Measurements from ENCODE around the gene PDLIM3. TPM values are rescaled to one million over a fixed set of nuclear protein-coding genes. Genes with fewer than 3 reads are reported as not detected.
A peak's percentile ranks its signal among the peaks of the same experiment; 100 is the strongest.

PDLIM3 gene
- total and polyA plus RNA-seq, 2 of the 13 experiments (the other 11 are each of a cell fraction or from before 2014, with no cell fraction given), result 5.9 to 14.0 TPM

DNA sequence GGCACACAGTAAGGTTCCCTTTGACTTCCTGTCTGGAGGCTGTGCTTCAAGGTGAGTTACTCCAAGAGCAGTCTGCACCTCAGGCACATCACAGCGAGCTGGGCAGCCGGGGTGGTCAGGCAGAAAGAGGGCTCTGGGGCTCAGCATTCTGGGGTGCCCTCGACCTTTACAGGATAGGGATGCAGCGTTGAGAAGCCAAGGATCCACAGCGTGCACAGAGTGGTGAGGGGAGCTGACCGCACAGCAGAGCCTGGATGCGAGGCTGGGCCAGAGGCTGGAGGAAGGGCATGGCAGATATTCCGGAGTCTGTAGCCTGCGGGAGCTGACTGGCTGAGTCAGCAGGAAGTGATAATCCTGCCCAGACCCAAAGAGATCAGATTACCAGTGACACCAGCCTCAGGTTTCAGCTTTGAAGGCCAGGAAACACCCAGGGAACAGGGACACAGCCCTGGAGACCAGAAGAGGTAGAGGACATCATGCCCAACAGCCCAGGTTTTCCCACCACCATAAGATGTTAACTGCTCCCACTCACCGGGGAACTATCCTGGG, 38.4 kb upstream of the PDLIM3 start:
- 85% methylated on average over 8 of the region's 10 CpGs for WGBS (ENCODE audit: low lambda C conversion rate)
- H2AFZ ChIP-seq (ENCODE audit: low read length), result no peak overlapping the region
- DNase-seq (ENCODE audit: low spot score) (peak; percentile 58), ATAC-seq (peak; percentile 93), FAIRE-seq (no peak)
- no peaks in the 10 kb centered on the region for H3K79me2 ChIP-seq (ENCODE audit: insufficient read depth, low read length)
- POLR2A ChIA-PET, result interaction anchor here (0.9 kb wide), 1 partner anchor 14 kb away, joined by 3 read pairs; no protein-coding TSS in a partner anchor
- in situ Hi-C loops (cut with HindIII; ENCODE audit: extremely low pct_ligation_motif_present, low pct_unique_long_range_greater_than_20kb) (no loop called here), intact Hi-C loops (cut with micrococcal nuclease; ENCODE audit: unreplicated experiment) (no loop called here)
- H4K20me1 ChIP-seq (ENCODE audit: insufficient read depth, low read length), result no peaks in the 10 kb centered on the region
- no peaks in the 10 kb centered on the region for H3K36me3 ChIP-seq (replicated peaks in 1 of 2; ENCODE audit: control insufficient read depth in 1 of 2, insufficient read depth in 2 of 2, low read length in 2 of 2)
- H3K4me2 ChIP-seq (ENCODE audit: low read depth, low read length), result peak overlapping the region; percentile 21
- H3K9me3 ChIP-seq (ENCODE audit: low read length), result no peaks in the 10 kb centered on the region
- no peak overlapping the region; a peak in 1 of 6 replicates for H3K4me3 ChIP-seq (replicated peaks in 1 of 3; ENCODE audit: insufficient read depth in 1 of 3, low read depth in 2 of 3, low read length in 3 of 3)
- peaks cover 2 to 12% of the 10 kb centered on the region in 2 experiments; a peak in 3 of 5 replicates for H3K27me3 ChIP-seq (ENCODE audit: control insufficient read depth in 1 of 2, insufficient read depth in 2 of 2, low read length in 2 of 2)
- BruUV-seq (replicated peaks), result no TSS peak
- H3K9ac ChIP-seq (ENCODE audit: insufficient read depth, low read depth, low read length), result no peak overlapping the region
- H3K27ac ChIP-seq (ENCODE audit: extremely low read length, insufficient read depth, low read length), result no peak overlapping the region
- CTCF ChIA-PET (ENCODE audit: low intra/inter-chr PET ratio, low total read pairs), result no interaction called here
- H3K4me1 ChIP-seq (ENCODE audit: insufficient read depth, low read length), result peaks cover 19% of the 10 kb centered on the region
- TF ChIP-seq ISX (CRISPR knock-in tag; conservative IDR thresholded peaks at IDR 0.05) (no peak), ZNF768 (CRISPR knock-in tag; IDR thresholded peaks at IDR 0.05) (peak; percentile 87; the same call in 1 of the 2 replicates), NR2F6 (IDR thresholded peaks at IDR 0.05) (no peak), NR2F6 (CRISPR knock-in tag; IDR thresholded peaks at IDR 0.05) (0 out of 2 replicates have a peak, but pooled peaks have one; percentile 28), ZSCAN21 (CRISPR knock-in tag; IDR thresholded peaks at IDR 0.05; ENCODE audit: borderline replicate concordance) (no peak), MED1 (CRISPR knock-in tag; IDR thresholded peaks at IDR 0.05) (peak; percentile 51), TEAD2 (CRISPR knock-in tag; IDR thresholded peaks at IDR 0.05) (no peak), ZBTB38 (CRISPR knock-in tag; IDR thresholded peaks at IDR 0.05) (peak; percentile 77), SALL1 (CRISPR knock-in tag; IDR thresholded peaks at IDR 0.05) (no peak), GATAD2A (CRISPR knock-in tag; IDR thresholded peaks at IDR 0.05) (peak; percentile 21; the same call in 1 of the 2 replicates), FOSL2 (CRISPR knock-in tag; IDR thresholded peaks at IDR 0.05) (peak; percentile 73), ZNF34 (CRISPR knock-in tag; IDR thresholded peaks at IDR 0.05; ENCODE audit: borderline replicate concordance) (no peak), ZMYM3 (CRISPR knock-in tag; IDR thresholded peaks at IDR 0.05) (0 out of 2 replicates have a peak, but pooled peaks have one; percentile 27), SIX1 (CRISPR knock-in tag; IDR thresholded peaks at IDR 0.05; ENCODE audit: borderline replicate concordance) (peak; percentile 96; the same call in 1 of the 2 replicates), SAP130 (CRISPR knock-in tag; IDR thresholded peaks at IDR 0.05; ENCODE audit: low read depth) (peak; percentile 41), ZBTB21 (CRISPR knock-in tag; IDR thresholded peaks at IDR 0.05) (no peak), ZFX (CRISPR knock-in tag; IDR thresholded peaks at IDR 0.05; ENCODE audit: low read depth) (peak; percentile 15; the same call in 1 of the 2 replicates)
- TF ChIP-seq, protein P1, sequence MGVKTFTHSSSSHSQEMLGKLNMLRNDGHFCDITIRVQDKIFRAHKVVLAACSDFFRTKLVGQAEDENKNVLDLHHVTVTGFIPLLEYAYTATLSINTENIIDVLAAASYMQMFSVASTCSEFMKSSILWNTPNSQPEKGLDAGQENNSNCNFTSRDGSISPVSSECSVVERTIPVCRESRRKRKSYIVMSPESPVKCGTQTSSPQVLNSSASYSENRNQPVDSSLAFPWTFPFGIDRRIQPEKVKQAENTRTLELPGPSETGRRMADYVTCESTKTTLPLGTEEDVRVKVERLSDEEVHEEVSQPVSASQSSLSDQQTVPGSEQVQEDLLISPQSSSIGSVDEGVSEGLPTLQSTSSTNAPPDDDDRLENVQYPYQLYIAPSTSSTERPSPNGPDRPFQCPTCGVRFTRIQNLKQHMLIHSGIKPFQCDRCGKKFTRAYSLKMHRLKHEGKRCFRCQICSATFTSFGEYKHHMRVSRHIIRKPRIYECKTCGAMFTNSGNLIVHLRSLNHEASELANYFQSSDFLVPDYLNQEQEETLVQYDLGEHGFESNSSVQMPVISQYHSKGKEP (CRISPR knock-in tag; IDR thresholded peaks at IDR 0.05), result no peak
- TF ChIP-seq, protein P2, sequence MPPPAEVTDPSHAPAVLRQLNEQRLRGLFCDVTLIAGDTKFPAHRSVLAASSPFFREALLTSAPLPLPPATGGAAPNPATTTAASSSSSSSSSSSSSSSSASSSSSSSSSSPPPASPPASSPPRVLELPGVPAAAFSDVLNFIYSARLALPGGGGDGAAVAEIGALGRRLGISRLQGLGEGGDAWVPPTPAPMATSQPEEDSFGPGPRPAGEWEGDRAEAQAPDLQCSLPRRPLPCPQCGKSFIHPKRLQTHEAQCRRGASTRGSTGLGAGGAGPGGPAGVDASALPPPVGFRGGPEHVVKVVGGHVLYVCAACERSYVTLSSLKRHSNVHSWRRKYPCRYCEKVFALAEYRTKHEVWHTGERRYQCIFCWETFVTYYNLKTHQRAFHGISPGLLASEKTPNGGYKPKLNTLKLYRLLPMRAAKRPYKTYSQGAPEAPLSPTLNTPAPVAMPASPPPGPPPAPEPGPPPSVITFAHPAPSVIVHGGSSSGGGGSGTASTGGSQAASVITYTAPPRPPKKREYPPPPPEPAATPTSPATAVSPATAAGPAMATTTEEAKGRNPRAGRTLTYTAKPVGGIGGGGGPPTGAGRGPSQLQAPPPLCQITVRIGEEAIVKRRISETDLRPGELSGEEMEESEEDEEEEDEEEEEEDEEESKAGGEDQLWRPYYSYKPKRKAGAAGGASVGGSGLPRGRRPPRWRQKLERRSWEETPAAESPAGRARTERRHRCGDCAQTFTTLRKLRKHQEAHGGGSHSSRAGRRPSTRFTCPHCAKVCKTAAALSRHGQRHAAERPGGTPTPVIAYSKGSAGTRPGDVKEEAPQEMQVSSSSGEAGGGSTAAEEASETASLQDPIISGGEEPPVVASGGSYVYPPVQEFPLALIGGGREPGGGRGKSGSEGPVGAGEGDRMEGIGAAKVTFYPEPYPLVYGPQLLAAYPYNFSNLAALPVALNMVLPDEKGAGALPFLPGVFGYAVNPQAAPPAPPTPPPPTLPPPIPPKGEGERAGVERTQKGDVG (CRISPR knock-in tag; IDR thresholded peaks at IDR 0.05; ENCODE audit: borderline replicate concordance), result 0 out of 2 replicates have a peak, but pooled peaks have one; percentile 46
- TF ChIP-seq, protein P3, sequence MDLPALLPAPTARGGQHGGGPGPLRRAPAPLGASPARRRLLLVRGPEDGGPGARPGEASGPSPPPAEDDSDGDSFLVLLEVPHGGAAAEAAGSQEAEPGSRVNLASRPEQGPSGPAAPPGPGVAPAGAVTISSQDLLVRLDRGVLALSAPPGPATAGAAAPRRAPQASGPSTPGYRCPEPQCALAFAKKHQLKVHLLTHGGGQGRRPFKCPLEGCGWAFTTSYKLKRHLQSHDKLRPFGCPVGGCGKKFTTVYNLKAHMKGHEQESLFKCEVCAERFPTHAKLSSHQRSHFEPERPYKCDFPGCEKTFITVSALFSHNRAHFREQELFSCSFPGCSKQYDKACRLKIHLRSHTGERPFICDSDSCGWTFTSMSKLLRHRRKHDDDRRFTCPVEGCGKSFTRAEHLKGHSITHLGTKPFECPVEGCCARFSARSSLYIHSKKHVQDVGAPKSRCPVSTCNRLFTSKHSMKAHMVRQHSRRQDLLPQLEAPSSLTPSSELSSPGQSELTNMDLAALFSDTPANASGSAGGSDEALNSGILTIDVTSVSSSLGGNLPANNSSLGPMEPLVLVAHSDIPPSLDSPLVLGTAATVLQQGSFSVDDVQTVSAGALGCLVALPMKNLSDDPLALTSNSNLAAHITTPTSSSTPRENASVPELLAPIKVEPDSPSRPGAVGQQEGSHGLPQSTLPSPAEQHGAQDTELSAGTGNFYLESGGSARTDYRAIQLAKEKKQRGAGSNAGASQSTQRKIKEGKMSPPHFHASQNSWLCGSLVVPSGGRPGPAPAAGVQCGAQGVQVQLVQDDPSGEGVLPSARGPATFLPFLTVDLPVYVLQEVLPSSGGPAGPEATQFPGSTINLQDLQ (CRISPR knock-in tag; IDR thresholded peaks at IDR 0.05), result no peak
